ENCODE results near the gene TAS2R13. TPM values are rescaled to one million over a fixed set of nuclear protein-coding genes. Genes with fewer than 3 reads are reported as not detected.

TAS2R13 gene
- total and polyA plus RNA-seq, 12 donors: 0.04 to 1.1 (median 0.36) TPM

GRCh38 chr12:10939163-10939562, 29.8 kb upstream of the TAS2R13 start, which contains the start of gene TAS2R14:
Gene TAS2R14 (minus strand): TSS chr12:10939263. CDS start chr12:10939207, 56 bp downstream.
- intact Hi-C loops (cut with DNase I): no loop called here
- Histone ChIP-seq H3K4me3 (no peak within 1 kb of the TSS), H3K27ac (no peak within 1 kb of the TSS), H3K27me3 (no peaks in the 10 kb centered on the region), H3K36me3 (no peaks in the 10 kb centered on the region), H3K4me1 (no peaks in the 10 kb centered on the region), H3K9me3 (peaks cover 0 to 6% (median 0%) of the 10 kb centered on the region in 11 donors)
- no peak for DNase-seq
- no peak for ATAC-seq
- WGBS, 2 donors: 85 to 88% methylated on average over 1 of the region's 1 CpG
- TF ChIP-seq CTCF (IDR thresholded peaks at IDR 0.05): no peak

- WGBS, 2 donors: 92 to 94% methylated on average over 1 of the region's 1 CpG
- intact Hi-C loops (cut with DNase I): no loop called here
These were observed 27.1 kb upstream of the TAS2R13 start for GRCh38 chr12:10936506-10936905.

GRCh38 chr12:10928746-10929286, 19.5 kb upstream of the TAS2R13 start, which contains the start of gene PRH2:
Gene PRH2 (plus strand): TSS chr12:10929236. CDS start chr12:10929274, 38 bp downstream.
- Histone ChIP-seq H3K9me3 (no peaks in the 10 kb centered on the region), H3K36me3 (no peaks in the 10 kb centered on the region), H3K4me3 (no peak within 1 kb of the TSS), H3K27ac (no peak within 1 kb of the TSS), H3K27me3 (no peaks in the 10 kb centered on the region), H3K4me1 (peaks cover 0 to 3% (median 0%) of the 10 kb centered on the region in 9 donors)
- no peak for ATAC-seq
- DNase-seq: no peak
- WGBS, 2 donors: 93 to 99% methylated on average over 5 of the region's 5 CpGs
- intact Hi-C loops (cut with DNase I): no loop called here
- TF ChIP-seq CTCF (IDR thresholded peaks at IDR 0.05): no peak

More at GRCh38 chr12:10936506-10936905, 27.1 kb upstream of the TAS2R13 start:
- no peaks in the 10 kb centered on the region for H3K9me3 ChIP-seq
- H3K4me1 ChIP-seq: no peaks in the 10 kb centered on the region
- no peak for TF ChIP-seq CTCF (IDR thresholded peaks at IDR 0.05)
- DNase-seq (no peak), ATAC-seq (no peak)
- no peak overlapping the region for H3K27ac ChIP-seq
- no peak overlapping the region for H3K4me3 ChIP-seq
- H3K36me3 ChIP-seq: no peaks in the 10 kb centered on the region
- no peaks in the 10 kb centered on the region for H3K27me3 ChIP-seq

GRCh38 chr12:10926269-10926668, 16.9 kb upstream of the TAS2R13 start:
- H3K27ac ChIP-seq: no peak overlapping the region
- no peaks in the 10 kb centered on the region for H3K9me3 ChIP-seq
- H3K4me1 ChIP-seq: peaks cover 0 to 3% (median 0%) of the 10 kb centered on the region in 9 donors
- ATAC-seq: no peak
- TF ChIP-seq CTCF (IDR thresholded peaks at IDR 0.05): no peak
- intact Hi-C loops (cut with DNase I): no loop called here
- no peaks in the 10 kb centered on the region for H3K36me3 ChIP-seq
- H3K27me3 ChIP-seq: no peaks in the 10 kb centered on the region
- no peak for DNase-seq
- no peak overlapping the region for H3K4me3 ChIP-seq
- WGBS, 2 donors: 85 to 89% methylated on average over 5 of the region's 5 CpGs

All from heart right ventricle (tissue), 16 donors.